Ovary (tissue), 3 donors: Measurements from ENCODE around the gene SMPD1.

Source experiments
- CTCF ChIP-seq, 3 donors: fragments of 450-650 bp in 2 of 3; fragments of 200-600 bp in 1 of 3; IDR thresholded peaks; one replicate each; pipeline versions ENCODE4 v1.5.1 to v1.8.0; 2016 to 2022; ENCODE audit warnings: antibody characterized with exemption in 3 of 3, mild to moderate bottlenecking in 1 of 3
- EP300 ChIP-seq: sonication (generic); formaldehyde crosslinking; IDR thresholded peaks from one replicate; pipeline ENCODE4 v1.6.1; 2017; ENCODE audit warnings: antibody characterized with exemption
- POLR2A ChIP-seq: fragments of 450-650 bp; IDR thresholded peaks from one replicate; pipeline ENCODE4 v1.6.1; 2017; ENCODE audit warnings: antibody characterized with exemption, mild to moderate bottlenecking, moderate library complexity
- donor health status: DM: no; HTN: no; CAD: no.

DNA sequence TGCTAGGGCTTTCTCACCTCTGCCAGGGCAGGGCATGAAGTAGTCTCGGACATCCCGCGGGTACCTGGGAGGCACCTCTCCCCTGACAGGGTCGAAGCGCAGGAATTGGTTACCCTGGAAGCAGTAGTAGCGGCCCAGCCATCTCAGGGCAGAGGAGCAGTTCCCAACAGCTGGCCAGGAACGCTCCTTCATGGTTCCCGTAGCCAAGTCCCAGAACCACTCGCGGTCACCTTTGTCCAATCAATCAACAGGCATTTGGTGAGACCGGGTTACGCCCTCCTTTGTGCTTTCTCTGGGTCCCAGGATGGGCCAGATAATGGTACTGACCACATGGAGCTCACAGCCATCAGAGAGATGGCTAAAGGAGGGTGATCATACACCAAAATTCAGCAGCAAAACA, 47.1 kb downstream of the SMPD1 start:
- TF ChIP-seq CTCF (IDR thresholded peaks at IDR 0.05): no peak
- no peak for TF ChIP-seq POLR2A
- TF ChIP-seq EP300: no peak
